HEK293 (cell line): ENCODE results near the gene SMNDC1.

Experiments used
- CTCF ChIA-PET: fragments of 350-600 bp; formaldehyde crosslinking; extraction: SDS; loops from one replicate; lab custom pipeline; 2021; ENCODE audit warnings: antibody characterized with exemption; lab: Yijun Ruan, JAX
- POLR2A ChIA-PET: fragments of 300-600 bp; formaldehyde crosslinking; extraction: SDS; loops from one replicate; lab custom pipeline; 2020; ENCODE audit warnings: antibody characterized with exemption, inconsistent platforms; lab: Yijun Ruan, JAX
- H3K27ac ChIP-seq: fragments of 200-500 bp; sonication (Bioruptor generic); 2 replicates; pipeline ENCODE4 v1.5.1; 2014; ENCODE audit warnings: low read depth, low read length, control low read depth, inconsistent platforms; ENCODE audit errors: extremely low read depth
- H3K36me3 ChIP-seq, 2 experiments: fragments of 200-500 bp in 1 of 2; sonication (Bioruptor generic) in 1 of 2; 1 replicate in 1 of 2; 2 replicates in 1 of 2; pipeline ENCODE4 v1.5.1; 2014 to 2017; ENCODE audit warnings: inconsistent platforms in 2 of 2, low read length in 2 of 2; ENCODE audit not compliant: control insufficient read depth in 2 of 2, insufficient read depth in 1 of 2
- H3K4me1 ChIP-seq: fragments of 200-500 bp; sonication (Bioruptor generic); 2 replicates; pipeline ENCODE4 v1.5.1; 2014; ENCODE audit warnings: mild to moderate bottlenecking, low read length, inconsistent platforms; ENCODE audit not compliant: control insufficient read depth, insufficient read depth
- H3K4me3 ChIP-seq: 2 replicates; pipeline ENCODE4 v1.5.1; 2011; ENCODE audit warnings: low read depth, mild to moderate bottlenecking, control low read depth, low read length, moderate library complexity
- H3K9me3 ChIP-seq: fragments of 200-500 bp; sonication (Bioruptor generic); 2 replicates; pipeline ENCODE4 v1.5.1; 2014; ENCODE audit warnings: low read depth, low read length, inconsistent platforms; ENCODE audit not compliant: control insufficient read depth, insufficient read depth
- ELK4 ChIP-seq: IDR thresholded peaks from 2 replicates; pipeline ENCODE4 v1.6.1; 2011; ENCODE audit warnings: mild to moderate bottlenecking, low read depth, low read length, borderline replicate concordance
- KLF9 ChIP-seq: fragments of 450-650 bp; formaldehyde crosslinking; IDR thresholded peaks from 2 replicates; pipeline ENCODE4 v1.5.1; 2016; ENCODE audit warnings: missing biosample characterization, missing genetic modification characterization, low read depth
- SCRT2 ChIP-seq: fragments of 450-650 bp; formaldehyde crosslinking; IDR thresholded peaks from 2 replicates; pipeline ENCODE4 v1.5.1; 2016; ENCODE audit warnings: missing biosample characterization, missing genetic modification characterization
- ZBTB49 ChIP-seq: fragments of 450-650 bp; formaldehyde crosslinking; IDR thresholded peaks from 2 replicates; pipeline ENCODE4 v1.5.1; 2016; ENCODE audit warnings: missing biosample characterization, missing genetic modification characterization, low read depth
- ZFP3 ChIP-seq: fragments of 450-650 bp; formaldehyde crosslinking; IDR thresholded peaks from 2 replicates; pipeline ENCODE4 v1.5.1; 2016; ENCODE audit warnings: low read depth, missing biosample characterization, missing genetic modification characterization
- ZNF133 ChIP-seq: fragments of 450-650 bp; formaldehyde crosslinking; IDR thresholded peaks from 2 replicates; pipeline ENCODE4 v1.5.1; 2016; ENCODE audit warnings: missing biosample characterization, missing genetic modification characterization
- ZNF146 ChIP-seq: fragments of 450-650 bp; formaldehyde crosslinking; IDR thresholded peaks from 2 replicates; pipeline ENCODE4 v1.5.1; 2016; ENCODE audit warnings: missing biosample characterization, missing genetic modification characterization
- ZNF155 ChIP-seq: fragments of 450-650 bp; formaldehyde crosslinking; IDR thresholded peaks from 2 replicates; pipeline ENCODE4 v1.5.1; 2016; ENCODE audit warnings: missing biosample characterization, missing genetic modification characterization
- ZNF391 ChIP-seq: fragments of 450-650 bp; formaldehyde crosslinking; IDR thresholded peaks from 2 replicates; pipeline ENCODE4 v1.5.1; 2016; ENCODE audit warnings: low read depth, missing biosample characterization, missing genetic modification characterization, borderline replicate concordance
- ZNF404 ChIP-seq: fragments of 450-650 bp; formaldehyde crosslinking; IDR thresholded peaks from 2 replicates; pipeline ENCODE4 v1.5.1; 2017; ENCODE audit warnings: missing biosample characterization, missing genetic modification characterization
- ZNF530 ChIP-seq: fragments of 450-650 bp; formaldehyde crosslinking; IDR thresholded peaks from 2 replicates; pipeline ENCODE4 v1.5.1; 2016; ENCODE audit warnings: low read depth, missing biosample characterization, missing genetic modification characterization
- ZNF549 ChIP-seq: fragments of 450-650 bp; IDR thresholded peaks from 2 replicates; pipeline ENCODE4 v1.5.1; 2018; ENCODE audit warnings: missing biosample characterization, missing genetic modification characterization, mild to moderate bottlenecking, inconsistent platforms, moderate library complexity
- ZNF629 ChIP-seq: fragments of 450-650 bp; formaldehyde crosslinking; IDR thresholded peaks from 2 replicates; pipeline ENCODE4 v1.5.1; 2017; ENCODE audit warnings: missing biosample characterization, missing genetic modification characterization
- ZNF645 ChIP-seq: fragments of 450-650 bp; formaldehyde crosslinking; IDR thresholded peaks from 2 replicates; pipeline ENCODE4; 2016; ENCODE audit warnings: missing biosample characterization, missing genetic modification characterization
- ZNF658 ChIP-seq: fragments of 450-650 bp; formaldehyde crosslinking; IDR thresholded peaks from 2 replicates; pipeline ENCODE4; 2016; ENCODE audit warnings: missing biosample characterization, missing genetic modification characterization
- ZNF776 ChIP-seq: fragments of 450-650 bp; formaldehyde crosslinking; IDR thresholded peaks from 2 replicates; pipeline ENCODE4 v1.5.0; 2017; ENCODE audit warnings: missing biosample characterization, missing genetic modification characterization, borderline replicate concordance
- ZNF777 ChIP-seq: fragments of 450-650 bp; formaldehyde crosslinking; IDR thresholded peaks from 2 replicates; pipeline ENCODE4 v1.5.1; 2017; ENCODE audit warnings: missing biosample characterization, missing genetic modification characterization, borderline replicate concordance
- ZNF785 ChIP-seq: fragments of 450-650 bp; formaldehyde crosslinking; IDR thresholded peaks from 2 replicates; pipeline ENCODE4 v1.5.1; 2016; ENCODE audit warnings: missing biosample characterization, missing genetic modification characterization
- ZSCAN18 ChIP-seq: fragments of 450-650 bp; formaldehyde crosslinking; IDR thresholded peaks from 2 replicates; pipeline ENCODE4 v1.5.1; 2016; ENCODE audit warnings: missing biosample characterization, missing genetic modification characterization

Gene SMNDC1

GRCh38 chr10:110327262-110327914 is 22.7 kb upstream of the SMNDC1 start (continued):
- TF ChIP-seq ZNF549 (tag by site-specific recombination) = no peak
- TF ChIP-seq ZNF776 (tag by site-specific recombination) = no peak
- TF ChIP-seq KLF9 (tag by site-specific recombination) = no peak
- TF ChIP-seq ZNF658 (tag by site-specific recombination) = no peak
- no peak for TF ChIP-seq ELK4
- TF ChIP-seq ZNF777 (tag by site-specific recombination) = no peak
- TF ChIP-seq ZNF146 = no peak

GRCh38 chr10:110326351-110327032 is 21.8 kb upstream of the SMNDC1 start:
- H3K27ac ChIP-seq = no peak overlapping the region
- TF ChIP-seq ZNF645 (tag by site-specific recombination) (no peak), SCRT2 (0 out of 2 replicates have a peak, but pooled peaks have one; percentile 34), ZNF133 (tag by site-specific recombination) (no peak), ZNF391 (tag by site-specific recombination) (no peak)
- TF ChIP-seq, all 188 proteins: peak for 1
- POLR2A ChIA-PET = no interaction called here
- Histone ChIP-seq H3K4me1 (no peaks in the 10 kb centered on the region), H3K4me3 (no peak overlapping the region), H3K9me3 (no peaks in the 10 kb centered on the region), H3K36me3 (no peaks in the 10 kb centered on the region)
- CTCF ChIA-PET = interaction anchor here (0.6 to 1.5 kb wide), 2 partner anchors 12 to 92 kb away, joined by 3 to 4 read pairs; no protein-coding TSS in a partner anchor

GRCh38 chr10:110324805-110325280 is 20.1 kb upstream of the SMNDC1 start:
- H3K36me3 ChIP-seq = no peaks in the 10 kb centered on the region
- CTCF ChIA-PET = interaction anchor here (0.6 to 1.5 kb wide), 5 partner anchors 13 to 222 kb away, joined by 3 to 4 read pairs (median 3); no protein-coding TSS in a partner anchor
- TF ChIP-seq ZNF785 = no peak
- no peak for TF ChIP-seq ZNF629 (tag by site-specific recombination)
- no peak for TF ChIP-seq ZNF155 (tag by site-specific recombination)
- no peak for TF ChIP-seq ZSCAN18 (tag by site-specific recombination)
- TF ChIP-seq ZFP3 = no peak
- TF ChIP-seq ZNF530 (tag by site-specific recombination) = no peak
- TF ChIP-seq KLF9 (tag by site-specific recombination) = no peak
- TF ChIP-seq ZBTB49 (tag by site-specific recombination) = no peak
- TF ChIP-seq ZNF404 = no peak
- TF ChIP-seq SCRT2 = no peak
- TF ChIP-seq, all 188 proteins: peak for 0
- POLR2A ChIA-PET = no interaction called here
- Histone ChIP-seq H3K4me1 (no peaks in the 10 kb centered on the region), H3K9me3 (no peaks in the 10 kb centered on the region), H3K4me3 (no peak overlapping the region), H3K27ac (no peak overlapping the region)
